ENCODE results near the gene PPP1R37. TPM values are rescaled to one million over a fixed set of nuclear protein-coding genes. Genes with fewer than 3 reads are reported as not detected.

The PPP1R37 gene
- total and polyA plus RNA-seq, 2 donors (not counting 3 experiments of a cell fraction or from before 2014, with no cell fraction given): 16.2 to 27.1 TPM

DNA sequence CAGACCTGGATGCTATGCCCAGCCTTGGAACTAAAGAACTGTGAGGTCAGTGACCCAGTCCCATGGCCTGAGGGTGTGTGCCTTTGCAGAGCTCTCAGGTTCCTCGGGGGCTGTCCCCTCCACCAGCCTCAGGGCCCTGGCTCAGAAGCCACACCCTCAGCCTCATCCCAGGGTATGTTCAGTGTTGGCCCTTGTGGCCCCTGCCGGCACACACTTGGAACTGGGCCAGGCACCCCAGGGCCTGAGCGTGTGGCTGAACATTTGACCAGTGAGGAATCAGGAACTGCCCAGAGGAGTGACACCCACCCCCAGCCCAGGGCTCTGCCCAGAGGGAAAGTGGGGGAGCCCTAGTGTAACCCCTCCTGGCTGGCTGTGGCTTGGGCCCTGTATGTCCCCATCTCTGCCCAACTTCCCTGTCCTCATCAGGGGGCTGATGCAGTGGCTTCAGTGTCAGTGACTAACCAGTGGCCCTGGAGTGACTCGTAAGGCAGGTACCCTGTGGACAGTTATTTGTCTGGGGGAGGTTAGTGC, 57.8 kb downstream of the PPP1R37 start:
- no peak overlapping the region for H2AFZ ChIP-seq (ENCODE audit: low read depth, low read length)
- H3K4me3 ChIP-seq (replicated peaks in 1 of 3; ENCODE audit: insufficient read depth in 1 of 3, low read depth in 1 of 3, low read length in 3 of 3): no peak overlapping the region
- no peak for DNase-seq (ENCODE audit: low read depth, low spot score)
- H3K27ac ChIP-seq (ENCODE audit: insufficient read depth, low read depth, low read length): no peak overlapping the region
- no TSS peak for BruUV-seq (replicated peaks)
- H3K36me3 ChIP-seq (ENCODE audit: control insufficient read depth in 2 of 2, extremely low read depth in 1 of 2, insufficient read depth in 2 of 2, low read length in 2 of 2): no peaks in the 10 kb centered on the region
- H3K9me3 ChIP-seq (replicated peaks; ENCODE audit: control insufficient read depth, insufficient read depth, low read length): no peaks in the 10 kb centered on the region
- H3K4me2 ChIP-seq (ENCODE audit: insufficient read depth, low read length): no peak overlapping the region
- H3K9me1 ChIP-seq (replicated peaks; ENCODE audit: control insufficient read depth, extremely low read depth, insufficient read depth, low read length): no peaks in the 10 kb centered on the region
- TF ChIP-seq MYC (IDR thresholded peaks at IDR 0.05; ENCODE audit: low read depth, low read length) (no peak), POLR2AphosphoS5 (IDR thresholded peaks at IDR 0.05; ENCODE audit: insufficient read depth, low read depth, low read length) (peak; percentile 15)
- H3K9ac ChIP-seq (replicated peaks; ENCODE audit: extremely low read depth, insufficient read depth, low read length): no peak overlapping the region
- peaks cover 18% of the 10 kb centered on the region for H3K4me1 ChIP-seq (ENCODE audit: control insufficient read depth, extremely low read depth, insufficient read depth, low read length)
- dilution Hi-C loops (cut with MboI; ENCODE audit: extremely low pct_ligation_motif_present, low sequenced_read_pairs) (no loop called here), intact Hi-C loops (cut with micrococcal nuclease) (no loop called here)
- FAIRE-seq: no peak
- H4K20me1 ChIP-seq (replicated peaks; ENCODE audit: control insufficient read depth, extremely low read depth, insufficient read depth, low read length): no peaks in the 10 kb centered on the region
- H3K27me3 ChIP-seq (ENCODE audit: control insufficient read depth in 2 of 2, insufficient read depth in 2 of 2, low read length in 2 of 2): peaks cover 6 to 15% of the 10 kb centered on the region in 2 experiments
- POLR2A ChIA-PET: no interaction called here
- CTCF ChIA-PET: interaction anchor here (1.2 to 1.5 kb wide), 2 partner anchors 14 to 98 kb away, joined by 3 read pairs; no protein-coding TSS in a partner anchor
- no peaks in the 10 kb centered on the region for H3K79me2 ChIP-seq (ENCODE audit: control insufficient read depth, insufficient read depth, low read length)

DNA sequence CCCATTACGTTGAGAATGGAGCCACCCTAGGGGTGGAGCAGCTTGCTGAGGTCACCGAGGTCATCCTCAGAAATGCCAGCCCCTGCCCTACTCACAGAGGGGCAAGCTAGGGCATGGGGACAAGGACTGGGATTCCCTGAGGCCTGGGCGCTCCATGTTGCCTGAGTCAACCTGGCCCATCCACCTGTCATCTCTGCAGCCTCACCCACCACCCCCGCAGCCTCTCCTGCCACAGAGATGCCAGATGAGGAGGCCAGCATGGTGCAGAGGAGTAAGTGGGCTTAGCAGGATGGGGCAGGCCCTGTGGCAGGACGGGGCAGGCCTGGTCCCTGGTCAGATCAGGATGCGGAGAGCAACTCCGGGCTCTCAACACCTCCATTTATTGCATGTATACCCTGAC, 58.3 kb downstream of the PPP1R37 start:
- H3K27me3 ChIP-seq (ENCODE audit: control insufficient read depth in 2 of 2, insufficient read depth in 2 of 2, low read length in 2 of 2): peaks cover 6 to 15% of the 10 kb centered on the region in 2 experiments
- CTCF ChIA-PET: interaction anchor here (1.3 kb wide), 1 partner anchor 13 kb away, joined by 4 read pairs; no protein-coding TSS in a partner anchor
- no peak for TF ChIP-seq GATA2 (IDR thresholded peaks at IDR 0.05; ENCODE audit: insufficient read depth, insufficient read length, low read depth, low read length)
- BruUV-seq (replicated peaks): no TSS peak
- FAIRE-seq (no peak), DNase-seq (ENCODE audit: low read depth, low spot score) (no peak)
- intact Hi-C loops (cut with micrococcal nuclease) (no loop called here), dilution Hi-C loops (cut with MboI; ENCODE audit: extremely low pct_ligation_motif_present, low sequenced_read_pairs) (no loop called here)
- no peak overlapping the region for H3K9ac ChIP-seq (replicated peaks; ENCODE audit: extremely low read depth, insufficient read depth, low read length)
- H3K9me1 ChIP-seq (replicated peaks; ENCODE audit: control insufficient read depth, extremely low read depth, insufficient read depth, low read length): no peaks in the 10 kb centered on the region
- H4K20me1 ChIP-seq (replicated peaks; ENCODE audit: control insufficient read depth, extremely low read depth, insufficient read depth, low read length): no peaks in the 10 kb centered on the region
- H3K27ac ChIP-seq (ENCODE audit: insufficient read depth, low read depth, low read length): no peak overlapping the region
- POLR2A ChIA-PET: no interaction called here
- no peaks in the 10 kb centered on the region for H3K9me3 ChIP-seq (replicated peaks; ENCODE audit: control insufficient read depth, insufficient read depth, low read length)
- peaks cover 18% of the 10 kb centered on the region for H3K4me1 ChIP-seq (ENCODE audit: control insufficient read depth, extremely low read depth, insufficient read depth, low read length)
- no peak overlapping the region for H3K4me3 ChIP-seq (replicated peaks in 1 of 3; ENCODE audit: insufficient read depth in 1 of 3, low read depth in 1 of 3, low read length in 3 of 3)
- no peaks in the 10 kb centered on the region for H3K79me2 ChIP-seq (ENCODE audit: control insufficient read depth, insufficient read depth, low read length)
- H2AFZ ChIP-seq (ENCODE audit: low read depth, low read length): no peak overlapping the region
- H3K4me2 ChIP-seq (ENCODE audit: insufficient read depth, low read length): no peak overlapping the region
- H3K36me3 ChIP-seq (ENCODE audit: control insufficient read depth in 2 of 2, extremely low read depth in 1 of 2, insufficient read depth in 2 of 2, low read length in 2 of 2): no peaks in the 10 kb centered on the region

Measured in endothelial cell of umbilical vein (primary cell).